ENCODE results near the gene MICAL2.

The MICAL2 gene

GRCh38 chr11:12288931-12289666 is 178.7 kb downstream of the MICAL2 start:
- DNase-seq = peak in 1 of 10 donors; percentile 15
- intact Hi-C loops (cut with DNase I) = loop anchor here (1.0 kb wide), 2 partner anchors 42 to 605 kb away; no protein-coding TSS in a partner anchor

- DNase-seq = peak in 1 of 10 donors; percentile 41
- intact Hi-C loops (cut with DNase I) = no loop called here
These were observed 179.5 kb downstream of the MICAL2 start for GRCh38 chr11:12289667-12290476.

- intact Hi-C loops (cut with DNase I) = no loop called here
These were observed 180.1 kb downstream of the MICAL2 start for GRCh38 chr11:12290477-12290922.

GRCh38 chr11:12291313-12291712 is 180.9 kb downstream of the MICAL2 start:
- DNase-seq = peak in 1 of 10 donors; percentile 15
- intact Hi-C loops (cut with DNase I) = no loop called here

More at GRCh38 chr11:12290477-12290922, 180.1 kb downstream of the MICAL2 start:
- peak in 3 of 10 donors; percentile 79 to 85 (median 83) for DNase-seq

GRCh38 chr11:12291766-12292165 is 181.4 kb downstream of the MICAL2 start:
- intact Hi-C loops (cut with DNase I) = no loop called here
- peak in 1 of 10 donors; percentile 17 for DNase-seq

- DNase-seq = peak in 1 of 10 donors; percentile 18
- intact Hi-C loops (cut with DNase I) = no loop called here
These were observed 182.4 kb downstream of the MICAL2 start for GRCh38 chr11:12292766-12293165.

GRCh38 chr11:12293486-12293885 is 183.1 kb downstream of the MICAL2 start:
- intact Hi-C loops (cut with DNase I) = no loop called here
- DNase-seq = peak in 1 of 10 donors; percentile 51

- intact Hi-C loops (cut with DNase I) = no loop called here
- no peak for DNase-seq
These were observed 184.2 kb downstream of the MICAL2 start for GRCh38 chr11:12294613-12295012.

- intact Hi-C loops (cut with DNase I) = no loop called here
- DNase-seq = no peak
These were observed 185.6 kb downstream of the MICAL2 start for GRCh38 chr11:12295943-12296342.

GRCh38 chr11:12298610-12299009 is 188.2 kb downstream of the MICAL2 start:
- intact Hi-C loops (cut with DNase I) = no loop called here
- DNase-seq = no peak

GRCh38 chr11:12301379-12301778 is 191.0 kb downstream of the MICAL2 start:
- intact Hi-C loops (cut with DNase I) = no loop called here
- DNase-seq = no peak

- no peak for DNase-seq
- intact Hi-C loops (cut with DNase I) = no loop called here
These were observed 193.2 kb downstream of the MICAL2 start for GRCh38 chr11:12303421-12304149.

GRCh38 chr11:12306830-12307229 is 196.4 kb downstream of the MICAL2 start:
- intact Hi-C loops (cut with DNase I) = no loop called here
- no peak for DNase-seq

- intact Hi-C loops (cut with DNase I) = no loop called here
- no peak for DNase-seq
These were observed 201.7 kb downstream of the MICAL2 start for GRCh38 chr11:12312132-12312531.
